NCI-H2107 (cell line): ENCODE measurements around the gene TP53AIP1.
A peak's percentile ranks its signal among the peaks of the same experiment; 100 is the strongest.

Experiments
- DNase-seq: peaks from one replicate; lab custom pipeline; 2025; lab: John Stamatoyannopoulos, UW

The TP53AIP1 gene

GRCh38 chr11:128943428-128943976 lies 831 bp upstream of the TP53AIP1 start:
- DNase-seq = no peak

GRCh38 chr11:128942272-128942612 lies 429 bp downstream of the TP53AIP1 start:
- DNase-seq = no peak

- DNase-seq = no peak
Observed at GRCh38 chr11:128941573-128942271, 949 bp downstream of the TP53AIP1 start.

- no peak for DNase-seq
Observed at GRCh38 chr11:128941110-128941509, 1.6 kb downstream of the TP53AIP1 start.

- DNase-seq = no peak
Observed at GRCh38 chr11:128940603-128941002, 2.1 kb downstream of the TP53AIP1 start.

GRCh38 chr11:128940156-128940555 lies 2.5 kb downstream of the TP53AIP1 start:
- DNase-seq = no peak

GRCh38 chr11:128939591-128939990 lies 3.1 kb downstream of the TP53AIP1 start:
- no peak for DNase-seq

- no peak for DNase-seq
Observed at GRCh38 chr11:128938156-128938885, 4.3 kb downstream of the TP53AIP1 start.

GRCh38 chr11:128937480-128937879 lies 5.2 kb downstream of the TP53AIP1 start:
- DNase-seq = no peak

GRCh38 chr11:128936606-128937251 lies 5.9 kb downstream of the TP53AIP1 start:
- peak; percentile 32 for DNase-seq

GRCh38 chr11:128934926-128935325 lies 7.7 kb downstream of the TP53AIP1 start:
- DNase-seq = no peak

- DNase-seq = no peak
Observed at GRCh38 chr11:128934351-128934750, 8.3 kb downstream of the TP53AIP1 start.

GRCh38 chr11:128933481-128934178 lies 9.0 kb downstream of the TP53AIP1 start:
- no peak for DNase-seq

GRCh38 chr11:128931668-128932067 lies 11.0 kb downstream of the TP53AIP1 start:
- DNase-seq = no peak

GRCh38 chr11:128931066-128931465 lies 11.6 kb downstream of the TP53AIP1 start:
- no peak for DNase-seq

- DNase-seq = no peak
Observed at GRCh38 chr11:128929991-128930390, 12.7 kb downstream of the TP53AIP1 start.

- DNase-seq = no peak
Observed at GRCh38 chr11:128929468-128929867, 13.2 kb downstream of the TP53AIP1 start.

- no peak for DNase-seq
Observed at GRCh38 chr11:128928400-128928799, 14.3 kb downstream of the TP53AIP1 start.

GRCh38 chr11:128927683-128928336 lies 14.9 kb downstream of the TP53AIP1 start:
- DNase-seq = no peak

- no peak for DNase-seq
Observed at GRCh38 chr11:128927108-128927461, 15.6 kb downstream of the TP53AIP1 start.

GRCh38 chr11:128926437-128927107 lies 16.1 kb downstream of the TP53AIP1 start:
- no peak for DNase-seq
